DOHH2 (cell line): ENCODE results near the gene DYNLT1.

Source experiments
- H3F3A ChIP-seq: fragments of 200-600 bp; sonication (generic), shearing (Covaris generic); 2 replicates; pipeline ENCODE4 v1.6.0; 2016; ENCODE audit warnings: antibody characterized with exemption, mild to moderate bottlenecking; ENCODE audit not compliant: control insufficient read depth, insufficient read depth
- H3K27ac ChIP-seq: fragments of 200-600 bp; sonication (generic); 2 replicates; pipeline ENCODE4 v1.5.1; 2014; ENCODE audit warnings: low read depth, mild to moderate bottlenecking, low read length, moderate library complexity
- H3K27me3 ChIP-seq: fragments of 200-600 bp; sonication (generic); 2 replicates; pipeline ENCODE4 v1.6.1; 2014; ENCODE audit warnings: mild to moderate bottlenecking, low read length, mixed read lengths; ENCODE audit not compliant: control insufficient read depth
- H3K36me3 ChIP-seq: fragments of 200-600 bp; sonication (generic); 2 replicates; pipeline ENCODE4 v1.6.1; 2014; ENCODE audit warnings: mild to moderate bottlenecking, low read length, moderate library complexity, mixed read lengths; ENCODE audit not compliant: control insufficient read depth
- H3K4me1 ChIP-seq: fragments of 200-600 bp; sonication (generic); 2 replicates; pipeline ENCODE4 v1.6.1; 2014; ENCODE audit warnings: mild to moderate bottlenecking, low read length, mixed read lengths; ENCODE audit not compliant: control insufficient read depth
- H3K4me2 ChIP-seq: fragments of 200-600 bp; sonication (generic); 2 replicates; pipeline ENCODE4 v1.6.0; 2014; ENCODE audit warnings: mild to moderate bottlenecking, low read length, moderate library complexity
- H3K4me3 ChIP-seq: fragments of 200-600 bp; sonication (generic); 2 replicates; pipeline ENCODE4 v1.5.1; 2014; ENCODE audit warnings: mild to moderate bottlenecking, low read length, mixed read lengths
- H3K79me2 ChIP-seq: fragments of 200-600 bp; sonication (generic); 2 replicates; pipeline ENCODE4 v1.6.1; 2014; ENCODE audit warnings: mild to moderate bottlenecking, low read length, mixed read lengths; ENCODE audit not compliant: control insufficient read depth
- H3K9me2 ChIP-seq: fragments of 200-600 bp; sonication (generic); replicated peaks from 2 replicates; pipeline ENCODE4 v1.6.1; 2014; ENCODE audit warnings: mild to moderate bottlenecking, low read length, mixed read lengths; ENCODE audit not compliant: control insufficient read depth
- H3K9me3 ChIP-seq: fragments of 200-600 bp; sonication (generic); 2 replicates; pipeline ENCODE4 v1.6.1; 2014; ENCODE audit warnings: antibody characterized with exemption, low read length, mixed read lengths; ENCODE audit not compliant: control insufficient read depth, insufficient read depth
- H4K20me1 ChIP-seq: fragments of 200-600 bp; sonication (generic); 2 replicates; pipeline ENCODE4 v1.6.0; 2014; ENCODE audit warnings: low read depth, mild to moderate bottlenecking, antibody characterized with exemption, low read length, moderate library complexity; ENCODE audit not compliant: control insufficient read depth, insufficient read depth
- EZH2phosphoT487 ChIP-seq: fragments of 200-600 bp; sonication (generic); IDR thresholded peaks from 2 replicates; pipeline ENCODE4 v1.6.1; 2017; ENCODE audit warnings: borderline replicate concordance, mild to moderate bottlenecking, antibody characterized with exemption, low read length, moderate library complexity, mixed read lengths
- TF ChIP-seq, protein P1 (sequence below): fragments of 200-600 bp; sonication (generic); IDR thresholded peaks from one replicate; pipeline ENCODE4 v1.5.1; 2014; ENCODE audit warnings: antibody characterized with exemption, mild to moderate bottlenecking, low read depth, low read length; ENCODE audit not compliant: poor library complexity, severe bottlenecking

Gene DYNLT1

DNA sequence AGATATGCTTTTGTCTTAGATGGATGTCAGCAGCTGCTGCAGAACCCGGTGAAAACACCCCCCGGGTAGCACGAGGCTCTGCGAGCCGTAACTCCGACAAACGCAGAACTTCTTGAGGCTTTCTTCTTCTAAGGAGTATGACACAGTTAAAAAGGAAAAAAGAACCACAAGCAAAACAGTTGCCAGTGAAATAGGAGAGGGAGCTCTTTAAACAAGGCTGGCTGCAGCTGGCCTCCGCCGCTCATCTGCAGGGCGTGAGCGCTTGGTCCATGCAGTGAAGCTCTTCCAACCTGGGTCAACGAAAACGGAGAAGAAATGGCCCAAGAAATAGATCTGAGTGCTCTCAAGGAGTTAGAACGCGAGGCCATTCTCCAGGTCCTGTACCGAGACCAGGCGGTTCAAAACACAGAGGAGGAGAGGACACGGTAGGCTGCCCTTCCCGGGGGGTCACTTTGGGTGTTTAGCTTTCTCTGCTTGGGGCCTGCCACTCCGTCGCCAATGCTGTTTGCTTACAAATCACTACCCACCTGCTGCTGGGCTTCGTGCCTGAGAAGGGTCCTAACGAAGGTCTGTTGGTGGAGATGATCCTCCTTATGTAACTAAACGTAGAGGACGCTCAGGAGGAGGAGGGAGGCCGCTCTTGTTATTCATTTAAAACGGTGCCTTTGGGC is 18.5 kb upstream of the DYNLT1 start:
- Histone ChIP-seq H3K36me3 (no peaks in the 10 kb centered on the region), H3K4me1 (peaks cover 9% of the 10 kb centered on the region), H3K9me3 (no peaks in the 10 kb centered on the region), H4K20me1 (no peaks in the 10 kb centered on the region), H3K4me3 (no peak overlapping the region), H3K27me3 (peaks cover 53% of the 10 kb centered on the region), H3F3A (no peaks in the 10 kb centered on the region), H3K4me2 (no peak overlapping the region), H3K9me2 (no peaks in the 10 kb centered on the region), H3K79me2 (no peaks in the 10 kb centered on the region), H3K27ac (no peak overlapping the region)
- TF ChIP-seq EZH2phosphoT487 = no peak
- TF ChIP-seq, protein P1, sequence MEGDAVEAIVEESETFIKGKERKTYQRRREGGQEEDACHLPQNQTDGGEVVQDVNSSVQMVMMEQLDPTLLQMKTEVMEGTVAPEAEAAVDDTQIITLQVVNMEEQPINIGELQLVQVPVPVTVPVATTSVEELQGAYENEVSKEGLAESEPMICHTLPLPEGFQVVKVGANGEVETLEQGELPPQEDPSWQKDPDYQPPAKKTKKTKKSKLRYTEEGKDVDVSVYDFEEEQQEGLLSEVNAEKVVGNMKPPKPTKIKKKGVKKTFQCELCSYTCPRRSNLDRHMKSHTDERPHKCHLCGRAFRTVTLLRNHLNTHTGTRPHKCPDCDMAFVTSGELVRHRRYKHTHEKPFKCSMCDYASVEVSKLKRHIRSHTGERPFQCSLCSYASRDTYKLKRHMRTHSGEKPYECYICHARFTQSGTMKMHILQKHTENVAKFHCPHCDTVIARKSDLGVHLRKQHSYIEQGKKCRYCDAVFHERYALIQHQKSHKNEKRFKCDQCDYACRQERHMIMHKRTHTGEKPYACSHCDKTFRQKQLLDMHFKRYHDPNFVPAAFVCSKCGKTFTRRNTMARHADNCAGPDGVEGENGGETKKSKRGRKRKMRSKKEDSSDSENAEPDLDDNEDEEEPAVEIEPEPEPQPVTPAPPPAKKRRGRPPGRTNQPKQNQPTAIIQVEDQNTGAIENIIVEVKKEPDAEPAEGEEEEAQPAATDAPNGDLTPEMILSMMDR = no peak

DNA sequence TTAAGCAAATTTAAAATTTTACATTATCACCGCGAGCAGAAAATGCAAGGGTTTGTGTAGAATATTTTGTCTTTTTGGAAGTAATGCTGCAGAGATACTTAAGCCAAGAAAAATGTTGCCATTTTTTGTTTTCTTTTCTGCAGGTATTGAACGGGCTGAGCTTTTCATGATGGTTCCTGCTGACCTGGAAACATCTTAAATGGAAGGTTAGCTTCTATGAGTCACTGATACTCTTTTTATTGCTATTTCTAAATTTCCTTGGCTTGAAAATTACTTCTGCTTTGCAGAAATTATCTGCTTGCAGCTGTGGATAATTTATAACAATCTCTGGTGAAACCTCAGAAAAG is 18.0 kb upstream of the DYNLT1 start:
- Histone ChIP-seq H3K9me2 (no peaks in the 10 kb centered on the region), H3K4me3 (no peak overlapping the region), H3K27me3 (peaks cover 49% of the 10 kb centered on the region), H4K20me1 (no peaks in the 10 kb centered on the region), H3K9me3 (no peaks in the 10 kb centered on the region), H3F3A (no peaks in the 10 kb centered on the region), H3K27ac (no peak overlapping the region), H3K36me3 (no peaks in the 10 kb centered on the region), H3K79me2 (no peaks in the 10 kb centered on the region), H3K4me1 (peaks cover 7% of the 10 kb centered on the region), H3K4me2 (no peak overlapping the region)
- TF ChIP-seq, protein P1 = no peak
- TF ChIP-seq EZH2phosphoT487 = no peak

DNA sequence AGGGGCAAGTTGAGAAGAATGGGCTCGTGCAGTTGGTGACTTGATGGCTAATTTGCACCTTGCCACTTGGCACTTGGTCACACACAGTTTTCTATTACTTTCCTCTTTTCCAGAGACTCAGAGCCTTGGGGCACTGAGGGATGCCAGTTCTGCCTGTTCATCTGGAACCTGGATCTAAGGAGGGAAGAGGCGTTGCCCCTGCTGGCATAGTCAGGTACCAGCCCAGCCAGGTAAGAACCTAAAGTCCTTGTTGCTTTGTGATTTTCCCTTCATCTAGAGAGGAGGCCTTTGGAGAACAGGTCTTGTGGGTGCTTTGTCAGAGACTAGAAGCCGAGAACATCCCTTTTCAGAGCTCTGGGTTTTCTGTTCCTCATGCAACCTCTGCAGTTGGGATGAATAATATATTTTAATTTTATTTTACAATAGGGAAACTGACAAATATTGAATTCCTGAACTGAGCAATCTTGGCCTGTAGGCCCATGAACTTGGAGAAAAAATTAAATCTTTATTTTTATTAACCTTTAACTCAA is 16.7 kb upstream of the DYNLT1 start:
- H3K79me2 ChIP-seq = no peaks in the 10 kb centered on the region
- no peak overlapping the region for H3K4me2 ChIP-seq

More for the DNA sequence above, 16.7 kb upstream of the DYNLT1 start:
- Histone ChIP-seq H3K4me1 (peaks cover 4% of the 10 kb centered on the region), H3K27ac (no peak overlapping the region), H4K20me1 (no peaks in the 10 kb centered on the region), H3F3A (no peaks in the 10 kb centered on the region), H3K4me3 (no peak overlapping the region), H3K27me3 (peaks cover 35% of the 10 kb centered on the region), H3K36me3 (no peaks in the 10 kb centered on the region), H3K9me2 (no peaks in the 10 kb centered on the region), H3K9me3 (no peaks in the 10 kb centered on the region)
- no peak for TF ChIP-seq EZH2phosphoT487
- TF ChIP-seq, protein P1 = no peak
